GM19455 (cell line): ENCODE data around the gene MYO5B.

Experiments
- ATAC-seq: cut with Tn5 transposase; IDR thresholded peaks from one replicate; pipeline ENCODE4 v1.9.1; 2021; ENCODE audit not compliant: unreplicated experiment

Gene MYO5B

DNA sequence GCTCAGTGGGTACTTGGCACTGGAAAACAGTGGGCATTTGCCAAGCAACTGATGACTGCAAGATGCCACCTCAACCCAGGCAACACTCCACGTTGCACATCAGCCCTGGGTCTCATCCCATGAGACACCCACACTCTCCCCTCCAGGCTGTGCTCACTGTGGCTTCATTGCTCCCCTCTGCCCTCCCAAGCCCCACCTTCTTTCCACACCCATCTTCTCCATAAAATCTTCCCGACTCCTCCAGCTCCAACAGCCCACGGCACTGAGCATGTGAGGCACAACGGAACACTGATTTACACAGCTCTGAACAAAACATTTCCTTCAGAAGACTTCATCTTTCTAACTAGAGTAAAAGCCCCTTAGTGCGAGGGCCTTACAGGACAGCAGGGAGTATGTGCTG lies 263.8 kb downstream of the MYO5B start:
- ATAC-seq, result no peak

DNA sequence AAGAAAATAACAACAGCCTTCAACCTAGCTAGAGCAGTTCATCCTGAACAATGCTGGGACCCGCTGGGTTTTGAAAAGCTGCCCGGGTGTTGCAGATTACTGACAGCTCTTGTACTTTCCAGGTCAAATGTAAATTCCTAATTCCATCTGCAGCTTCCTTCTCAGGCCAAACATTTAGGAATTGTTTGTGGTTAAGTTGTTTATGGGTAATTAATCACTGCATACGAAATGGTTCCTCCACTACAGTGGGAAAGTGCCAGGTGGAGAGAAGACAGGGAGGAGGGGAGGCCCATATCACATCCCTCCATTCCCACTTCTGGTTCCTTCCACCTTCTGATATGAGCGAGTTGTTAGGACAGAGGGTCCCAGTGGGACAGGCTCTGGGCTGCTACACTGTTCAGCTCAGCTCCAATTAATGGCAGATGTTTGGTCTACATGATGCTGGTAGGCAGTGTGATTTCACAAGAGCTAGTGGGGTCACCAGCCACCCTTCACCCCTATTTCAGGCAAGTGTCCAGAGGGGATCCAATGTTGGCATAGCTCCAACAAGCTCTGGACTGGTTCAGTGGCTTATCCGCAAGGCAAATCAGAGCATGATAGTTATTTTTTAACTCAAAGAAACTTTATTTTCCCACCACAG lies 268.7 kb downstream of the MYO5B start:
- no peak for ATAC-seq

- ATAC-seq, result no peak
Measured at GRCh38 chr18:49924293-49924983, 270.5 kb downstream of the MYO5B start.

DNA sequence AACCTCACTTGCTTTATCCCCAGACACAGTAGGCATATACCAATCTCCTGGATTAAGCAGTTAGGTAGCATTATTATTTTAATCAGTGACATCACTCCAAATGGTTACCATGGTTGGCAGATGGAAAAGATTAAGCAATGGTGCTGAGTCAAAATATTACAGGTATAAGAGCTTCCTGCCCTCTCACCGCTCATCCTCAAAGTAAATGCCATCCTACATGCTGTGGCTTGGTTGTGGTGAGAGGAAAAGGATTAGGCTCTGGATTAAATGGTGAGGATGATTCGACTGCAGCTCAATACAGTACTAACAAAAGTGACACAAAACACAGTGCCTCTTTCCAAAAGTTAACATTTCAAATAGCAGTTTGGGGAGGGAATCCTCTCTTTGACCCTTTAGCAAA lies 272.7 kb downstream of the MYO5B start:
- no peak for ATAC-seq

- ATAC-seq, result no peak
Measured at GRCh38 chr18:49921318-49921985, 273.5 kb downstream of the MYO5B start.

DNA sequence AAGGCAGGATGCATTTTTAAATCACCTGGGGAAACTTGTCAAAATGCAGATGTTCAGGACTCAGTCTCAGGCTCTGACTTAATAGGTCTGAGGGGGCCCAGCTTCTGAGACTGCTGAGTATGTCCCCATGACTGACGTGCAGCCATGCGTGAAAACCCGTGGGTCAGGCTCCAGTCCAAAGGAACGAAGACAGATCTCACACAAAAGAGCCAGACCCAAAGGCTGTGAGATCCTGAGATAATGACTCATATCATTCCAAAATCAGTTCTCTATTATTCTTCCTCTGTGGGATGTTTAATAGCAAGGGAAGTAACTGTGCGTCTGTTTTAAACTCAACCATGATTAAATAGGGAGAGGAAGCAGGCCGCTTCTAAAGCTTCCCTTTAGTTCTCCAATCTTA lies 274.2 kb downstream of the MYO5B start:
- no peak for ATAC-seq

DNA sequence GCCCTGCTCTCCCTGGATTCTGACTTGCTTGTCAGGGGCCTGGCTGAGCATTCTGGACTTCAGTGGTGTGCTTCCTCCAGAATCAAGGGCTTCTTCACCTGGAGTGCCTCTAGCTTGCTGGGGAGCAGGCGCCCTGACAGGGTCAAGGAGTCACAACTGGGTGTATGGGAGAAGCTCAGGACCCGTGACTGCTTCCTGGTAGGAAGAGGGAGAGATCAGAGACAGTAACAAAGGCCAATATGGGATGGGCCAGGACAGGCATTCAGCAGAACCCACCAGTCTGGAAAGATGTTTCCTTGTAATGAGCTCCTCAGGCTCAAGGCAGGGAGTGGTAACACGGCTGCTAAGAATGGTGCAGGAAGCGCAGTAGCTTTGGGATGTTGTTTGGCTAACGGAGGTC lies 277.2 kb downstream of the MYO5B start:
- no peak for ATAC-seq

- no peak for ATAC-seq
Measured at GRCh38 chr18:49915352-49915751, 279.6 kb downstream of the MYO5B start.

DNA sequence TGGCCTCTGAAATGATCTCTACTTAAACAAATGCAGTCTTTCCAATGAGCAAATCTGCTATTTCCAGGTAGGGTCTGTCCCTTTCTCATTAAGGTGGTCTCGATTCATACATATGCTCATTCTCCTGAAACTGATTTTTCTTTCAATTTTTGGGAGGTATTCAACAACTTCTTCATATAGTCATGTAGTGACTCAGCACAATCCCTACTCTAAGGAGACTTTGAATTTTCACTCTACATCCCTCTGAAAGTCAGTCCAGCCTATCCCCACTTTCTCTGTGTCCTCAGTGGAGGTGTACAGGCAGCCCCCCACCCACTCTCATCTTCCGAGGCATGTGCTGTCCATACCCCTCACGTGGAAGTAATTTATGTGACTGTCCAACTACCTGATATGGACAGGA lies 281.7 kb downstream of the MYO5B start:
- ATAC-seq, result no peak

DNA sequence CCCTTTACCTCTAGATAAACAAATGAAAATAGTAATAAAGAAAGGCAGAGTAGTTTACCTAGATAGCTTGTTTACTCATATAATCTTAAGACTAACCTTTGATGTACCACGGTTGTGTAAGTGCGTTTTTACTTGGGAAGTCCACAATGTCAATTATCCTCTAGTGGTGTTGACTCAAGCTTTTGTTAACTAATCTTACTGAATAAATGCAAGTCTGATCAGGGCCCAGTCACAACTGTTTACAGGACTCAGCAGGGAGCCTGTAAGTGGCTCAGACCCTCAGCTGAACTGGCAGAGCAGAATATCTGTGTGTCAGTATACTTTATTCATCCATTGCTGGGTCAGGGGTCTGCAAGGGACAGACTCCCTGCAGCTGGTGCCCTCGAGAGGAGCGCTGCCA lies 283.5 kb downstream of the MYO5B start:
- ATAC-seq, result no peak

- no peak for ATAC-seq
Measured at GRCh38 chr18:49910986-49911385, 284.0 kb downstream of the MYO5B start.

- ATAC-seq, result no peak
Measured at GRCh38 chr18:49910019-49910418, 284.9 kb downstream of the MYO5B start.

DNA sequence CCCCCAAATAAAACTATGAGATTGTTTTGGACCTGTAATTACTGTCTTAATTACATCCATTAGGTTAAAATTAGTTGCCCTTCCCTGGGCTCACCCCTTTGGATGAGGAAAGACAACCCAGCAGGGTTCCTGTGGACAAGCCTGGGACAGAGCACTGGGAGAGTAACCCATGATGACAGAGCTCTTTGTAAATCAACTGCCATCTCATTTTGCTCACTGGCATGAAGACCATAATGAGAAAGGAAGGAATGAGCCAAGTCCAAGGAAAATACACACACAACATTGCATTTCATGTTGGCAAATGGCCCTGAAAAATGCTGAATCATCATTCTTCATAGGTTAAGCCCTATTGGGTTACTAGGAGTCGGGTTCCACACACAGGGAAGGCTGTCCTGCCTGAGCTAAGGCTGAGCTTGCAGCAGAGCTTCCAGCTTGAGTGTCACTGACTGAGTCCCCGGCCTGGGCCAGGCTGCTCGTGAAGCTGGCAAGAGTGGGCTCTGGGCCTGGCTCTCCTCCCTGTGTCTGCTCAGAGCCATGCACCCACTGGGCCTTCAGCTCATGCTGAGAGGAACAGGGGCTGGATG lies 287.5 kb downstream of the MYO5B start:
- ATAC-seq, result no peak

DNA sequence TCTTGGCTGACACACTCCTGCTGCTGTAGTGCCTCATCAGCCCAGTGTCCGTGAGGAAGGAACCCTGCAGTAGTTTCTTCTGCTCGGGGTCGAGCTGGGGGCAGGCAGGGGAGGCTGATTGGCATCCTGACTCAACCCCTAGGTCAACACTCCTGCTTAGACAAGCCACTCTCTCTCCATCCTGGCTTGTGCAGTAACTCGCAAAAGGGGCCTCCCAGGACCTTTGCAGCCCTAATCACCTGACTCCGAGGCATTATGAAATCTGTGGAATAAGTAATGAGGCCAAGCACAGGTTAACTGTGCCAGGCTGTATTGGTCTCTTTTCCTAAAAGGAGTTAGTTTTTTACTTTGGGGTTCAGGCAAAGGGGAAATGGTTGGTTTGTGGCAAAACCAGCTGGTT lies 289.2 kb downstream of the MYO5B start:
- no peak for ATAC-seq

DNA sequence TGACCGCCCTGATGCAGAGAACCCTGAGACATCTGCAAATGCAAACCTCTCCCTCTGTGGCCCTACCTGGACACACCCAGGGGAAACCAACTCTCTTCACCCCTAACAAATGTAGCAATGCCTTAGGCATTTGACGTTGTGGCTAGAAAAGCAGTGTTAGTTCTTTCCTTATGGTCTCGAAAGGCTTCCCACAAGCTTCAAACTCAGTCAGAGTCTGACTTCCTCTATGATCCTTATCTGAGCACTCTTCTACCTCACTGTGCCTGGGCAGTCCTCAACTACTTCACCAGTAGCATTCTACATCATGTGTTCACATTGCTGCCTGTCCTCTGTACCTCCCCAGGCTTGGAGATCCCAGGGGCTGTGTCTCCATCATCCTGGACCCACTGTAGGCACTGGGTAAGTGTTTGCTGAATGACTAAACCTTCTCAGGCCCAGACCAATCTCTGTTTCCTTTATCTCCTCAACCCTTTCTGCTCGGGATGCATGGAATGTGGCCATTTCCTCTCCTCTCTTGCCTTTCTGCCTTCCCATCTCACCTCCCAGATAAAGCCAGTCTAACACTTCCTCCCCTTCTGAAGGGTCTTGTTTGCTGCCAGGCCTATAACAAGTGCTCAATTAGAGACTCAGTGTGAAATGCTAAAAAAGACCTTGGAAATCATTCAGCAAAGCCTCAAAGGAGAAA lies 289.9 kb downstream of the MYO5B start:
- ATAC-seq, result no peak

GRCh38 chr18:49901862-49902340 lies 293.0 kb downstream of the MYO5B start:
- no peak for ATAC-seq

DNA sequence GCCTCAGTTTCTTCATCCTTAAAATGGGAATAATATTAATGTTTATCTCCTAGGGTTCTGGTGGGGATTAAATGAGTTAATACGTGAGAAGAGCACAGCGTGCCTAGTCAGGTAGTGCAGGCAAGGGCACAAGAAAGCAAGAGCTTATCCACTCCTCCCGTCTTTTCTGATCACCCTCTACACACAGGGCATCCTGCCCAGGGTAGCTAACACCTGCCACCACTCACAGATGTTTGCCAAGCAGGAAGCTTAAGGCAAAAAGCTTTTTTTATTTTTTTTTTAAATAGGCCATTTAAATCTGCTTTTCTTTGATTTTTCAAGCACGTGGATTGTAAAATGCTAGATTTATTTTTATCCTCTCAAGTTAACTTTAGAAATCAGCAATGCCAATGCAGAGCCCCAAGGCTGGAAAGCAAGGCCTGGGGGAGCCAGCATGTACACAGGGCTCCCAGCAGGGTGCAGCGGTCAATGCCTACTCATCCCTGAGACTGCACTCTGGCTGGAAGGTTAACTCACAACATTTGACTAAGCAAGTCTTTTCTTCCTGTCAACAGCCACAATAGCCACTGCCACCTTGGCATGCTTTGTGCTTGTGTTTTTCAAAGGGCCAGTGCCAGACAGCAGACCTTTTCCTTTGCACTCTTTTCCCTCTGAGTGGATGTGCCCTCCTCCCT lies 295.2 kb downstream of the MYO5B start:
- ATAC-seq, result no peak

DNA sequence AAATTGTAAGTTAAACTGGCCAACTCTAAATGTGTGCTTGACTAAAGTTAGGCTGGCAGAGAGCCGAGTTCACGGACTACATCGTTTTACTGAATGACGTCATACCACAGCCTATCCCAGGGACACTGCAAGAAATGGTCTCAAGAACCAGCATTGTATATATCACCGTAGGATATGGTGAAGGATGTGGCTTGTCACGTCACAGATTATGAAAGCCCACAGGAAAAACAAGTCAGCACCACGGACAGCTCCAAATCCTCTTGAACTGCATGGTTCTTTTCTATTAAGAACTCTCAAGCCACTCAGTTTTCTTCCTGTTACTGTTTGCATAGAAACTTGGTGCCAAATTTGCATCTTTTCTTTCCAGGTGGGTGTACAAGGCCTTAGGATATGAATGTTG lies 296.5 kb downstream of the MYO5B start:
- no peak for ATAC-seq

DNA sequence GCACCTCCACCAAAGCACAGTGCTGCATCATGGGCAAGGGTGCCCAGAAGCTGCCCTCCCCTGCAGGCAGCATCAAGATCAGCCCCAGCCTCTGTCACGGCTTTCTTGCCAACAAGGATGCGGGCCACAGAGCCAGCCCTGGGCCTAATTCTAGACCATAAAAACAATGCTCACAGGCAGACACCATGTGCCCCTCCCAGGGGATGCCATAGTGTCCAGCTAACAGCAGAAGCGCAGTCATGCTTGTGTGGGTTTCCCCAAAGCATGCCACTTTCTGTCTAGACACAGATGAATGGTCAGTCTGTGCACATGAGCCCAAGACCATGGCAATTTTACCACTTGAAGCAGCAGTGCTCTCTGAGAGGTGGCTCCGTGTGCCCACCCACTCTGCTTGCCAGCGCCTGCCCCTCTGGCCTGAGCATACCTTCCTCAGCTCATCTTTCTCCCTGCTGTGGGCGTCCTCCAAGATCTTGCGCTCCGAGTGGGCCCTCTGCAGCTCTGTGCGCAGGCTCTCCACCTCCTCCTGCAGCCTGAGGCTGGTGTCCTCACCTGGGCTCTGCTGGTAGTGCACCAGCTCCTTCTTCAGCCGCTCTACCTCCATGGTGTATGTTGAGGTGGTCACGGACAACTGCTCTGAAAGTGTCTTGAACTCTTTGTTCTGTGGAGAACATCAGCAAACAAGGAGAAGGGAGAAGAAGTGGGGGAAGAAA lies 300.3 kb downstream of the MYO5B start:
- ATAC-seq, result no peak

GRCh38 chr18:49893036-49893435 lies 301.9 kb downstream of the MYO5B start:
- no peak for ATAC-seq
